Right ventricle myocardium inferior (tissue), 1 donor: ENCODE measurements around the gene IL36G. TPM values are rescaled to one million over a fixed set of nuclear protein-coding genes. Genes with fewer than 3 reads are reported as not detected.
"Not testable (repeated sequence)": the region's sequence is repeated elsewhere in the genome, so short reads cannot be mapped to it uniquely, and the experiment has no call there.

Experiments used
- ATAC-seq: fragments of 200-7000 bp; cut with Tn5 transposase; one replicate; pipeline ENCODE4 v1.9.1; 2020; ENCODE audit warnings: mild to moderate bottlenecking, moderate library complexity
- DNase-seq: peaks from one replicate; pipeline ENCODE4 v3.0.0; 2021; ENCODE audit errors: missing footprints
- intact Hi-C: fragments of 100-400 bp; cut with DNase I; formaldehyde crosslinking; loops from one replicate; pipeline ENCODE4 v1.11.0; 2022
- long read RNA-seq: library from polyadenylated mRNA; unstranded; transcript quantifications from one replicate; pipeline ENCODE4 v2.0.0, GENCODE V29; 2021
- total RNA-seq: library from RNA; stranded (reverse); fragmentation: NEBNext Ultra II Directional; extraction: Animal tissue kit (Norgen Biotek cat#: 25700); gene quantifications from one replicate; pipeline ENCODE4 v1.2.1, GENCODE V29; 2021
- donor health status: DM: no; HTN: yes; CAD: no; lungs with severe emphysema.

Gene IL36G
- total RNA-seq: not detected
- long read RNA-seq: 0 reads

DNA sequence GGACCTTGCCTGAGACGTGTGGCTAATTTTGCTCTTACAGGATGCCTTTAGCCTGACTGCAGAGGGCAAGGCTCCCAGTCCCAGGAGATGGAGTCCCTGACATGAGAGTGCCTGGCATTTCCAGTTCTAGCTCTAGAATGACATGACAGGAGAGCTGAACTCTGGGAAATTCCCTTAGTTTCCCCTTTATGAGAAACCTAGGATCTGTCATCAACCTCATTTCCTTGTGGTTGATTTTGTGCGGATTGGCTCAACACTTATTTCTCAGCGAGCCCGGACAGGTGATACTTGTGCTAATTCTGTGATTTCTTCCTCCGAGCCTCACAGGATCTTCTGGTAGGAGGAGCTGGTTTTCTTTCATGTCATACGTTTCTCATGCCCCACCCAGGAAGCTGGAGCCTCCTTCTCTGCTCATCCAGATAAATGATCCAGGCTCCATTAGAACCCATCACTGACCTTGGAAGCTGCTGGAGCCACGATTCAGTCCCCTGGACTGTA, at the start of gene IL36G:
Gene IL36G, plus strand, starts transcription at position 448 of the 498 bp plus-strand sequence. CDS start 633 bp downstream, outside the sequence.
- ATAC-seq (no peak), DNase-seq (no peak)
- intact Hi-C loops: no loop called here

DNA sequence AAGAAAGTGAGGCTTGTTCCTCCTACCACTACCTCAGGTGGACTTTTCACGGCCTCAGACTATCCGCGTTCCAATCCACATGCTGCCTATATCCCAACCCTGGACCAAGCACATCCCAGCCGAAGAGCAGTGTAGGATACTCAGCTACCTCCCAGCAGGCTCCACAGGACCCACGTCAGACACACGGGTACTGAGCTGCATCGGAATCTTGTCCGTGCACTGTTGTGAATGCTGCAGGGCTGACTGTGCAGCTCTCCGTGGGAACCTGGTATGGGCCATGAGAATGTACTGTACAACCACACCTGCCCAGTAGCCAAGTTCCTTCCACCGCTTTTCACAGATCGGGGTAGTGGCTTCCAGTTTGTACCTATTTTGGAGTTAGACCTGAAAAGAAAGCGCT, 44.5 kb upstream of the IL36G start:
- intact Hi-C loops: no loop called here
- ATAC-seq (no peak), DNase-seq (no peak)

- DNase-seq, intact Hi-C loops, ATAC-seq: not testable (repeated sequence)
Measured at GRCh38 chr2:112934117-112934516, 43.7 kb upstream of the IL36G start.

- no peak for ATAC-seq
- intact Hi-C loops: no loop called here
- DNase-seq: no peak
Measured at GRCh38 chr2:112936927-112937232, 40.9 kb upstream of the IL36G start.

DNA sequence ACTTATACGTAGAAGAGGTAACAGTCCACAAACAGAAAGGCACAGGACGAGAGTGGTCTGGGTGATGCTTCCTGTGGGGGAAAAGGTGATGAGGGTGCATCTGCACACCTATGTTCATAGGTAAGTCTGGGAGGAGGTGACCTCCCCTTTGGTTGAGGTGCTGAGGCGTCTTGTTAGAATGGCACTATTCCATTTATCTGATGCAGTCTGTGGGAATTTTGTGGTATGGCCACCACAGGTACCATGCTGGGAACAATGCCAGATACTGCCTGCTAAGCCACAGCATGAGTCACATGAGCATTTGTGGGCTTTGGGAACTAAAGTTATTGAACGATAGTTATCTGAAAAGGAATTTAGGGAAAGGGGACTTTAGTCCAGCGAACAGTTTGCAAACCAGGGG, 38.9 kb upstream of the IL36G start:
- intact Hi-C loops: no loop called here
- DNase-seq (no peak), ATAC-seq (no peak)

- DNase-seq (no peak), ATAC-seq (peak; percentile 48)
- intact Hi-C loops: no loop called here
Measured at GRCh38 chr2:112939425-112939824, 38.4 kb upstream of the IL36G start.

DNA sequence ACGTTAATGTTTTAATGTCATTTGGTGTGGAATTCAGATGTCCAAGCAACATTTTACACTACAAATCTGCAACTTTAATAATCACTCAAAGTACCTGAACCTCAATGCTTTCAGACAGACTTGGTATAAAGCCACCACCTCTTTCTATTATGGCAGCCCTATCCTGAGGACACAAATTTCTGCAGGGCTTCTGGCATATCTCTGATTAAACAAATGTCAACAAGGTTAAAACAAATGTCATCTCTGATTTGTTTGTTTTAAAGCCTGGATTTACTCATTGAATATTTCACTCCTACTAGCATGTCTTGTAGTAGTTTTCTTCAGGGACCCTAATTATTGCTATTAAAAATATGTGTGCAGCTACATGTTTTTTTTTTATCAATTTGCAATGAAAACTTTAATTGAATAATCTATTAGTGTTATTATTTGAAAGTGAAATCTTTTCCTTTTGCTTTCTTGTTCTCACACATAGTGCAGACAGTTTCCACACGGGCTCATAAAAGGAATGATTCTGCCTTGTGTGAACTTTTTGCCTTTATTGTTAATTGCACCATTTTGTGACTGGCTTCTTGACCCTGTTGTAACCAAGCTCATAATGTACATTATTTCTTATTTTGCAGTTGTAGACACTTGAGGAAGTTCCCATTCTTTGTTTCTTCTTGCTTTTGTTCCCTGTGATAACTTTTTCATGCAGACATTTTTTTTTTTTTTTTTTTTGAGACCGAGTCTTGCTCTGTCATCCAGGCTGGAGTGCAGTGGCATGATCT, 36.8 kb upstream of the IL36G start:
- intact Hi-C loops: loop anchor here (5.0 kb wide), 1 partner anchor 189 kb away; no protein-coding TSS in a partner anchor
- DNase-seq: no peak
- ATAC-seq: no peak

DNA sequence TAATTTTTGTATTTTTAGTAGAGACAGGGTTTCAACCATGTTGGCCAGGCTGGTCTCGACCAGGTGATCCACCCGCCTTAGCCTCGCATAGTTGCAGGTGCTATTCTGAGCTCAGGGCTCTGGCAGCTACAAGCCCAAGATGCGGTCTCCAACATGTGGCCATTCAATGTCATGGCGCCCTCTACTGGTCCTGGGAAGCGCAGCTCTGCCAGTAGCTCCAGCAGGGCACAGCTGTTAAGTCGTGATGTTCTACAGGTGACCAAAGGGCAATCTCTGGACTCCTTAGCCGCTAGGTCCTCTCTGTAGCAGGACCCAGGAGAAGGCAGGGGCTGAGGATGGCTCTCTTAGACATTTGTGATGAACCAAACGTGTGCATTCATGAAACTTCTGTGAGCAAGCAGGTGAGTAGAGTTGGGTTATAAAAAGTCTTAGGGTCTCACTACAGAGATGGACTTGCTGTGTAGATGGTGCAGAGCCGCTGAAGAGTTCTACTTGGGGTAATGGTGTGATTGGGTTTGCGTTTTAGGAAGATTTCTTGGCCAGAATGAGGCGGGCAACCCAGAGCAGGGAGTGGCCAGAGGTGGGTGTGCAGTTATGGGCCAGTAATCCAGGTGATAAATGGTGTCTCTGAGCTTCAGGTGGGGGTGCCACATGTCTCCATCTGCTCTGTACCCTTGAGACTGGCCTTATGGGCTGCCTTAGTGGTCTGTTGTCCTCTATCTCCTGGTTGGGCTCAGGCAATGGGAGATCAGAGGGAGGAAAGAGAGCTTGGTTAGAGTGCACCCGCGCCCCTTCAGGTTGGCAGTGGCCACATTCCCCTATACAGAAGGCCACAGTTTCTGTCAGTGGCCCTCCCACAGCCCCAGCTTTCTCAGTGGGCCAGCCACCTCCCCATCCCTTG, 35.8 kb upstream of the IL36G start:
- no peak for ATAC-seq
- intact Hi-C loops: loop anchor here (5.0 kb wide), 1 partner anchor 190 kb away; no protein-coding TSS in a partner anchor
- peak; percentile 75 for DNase-seq

DNA sequence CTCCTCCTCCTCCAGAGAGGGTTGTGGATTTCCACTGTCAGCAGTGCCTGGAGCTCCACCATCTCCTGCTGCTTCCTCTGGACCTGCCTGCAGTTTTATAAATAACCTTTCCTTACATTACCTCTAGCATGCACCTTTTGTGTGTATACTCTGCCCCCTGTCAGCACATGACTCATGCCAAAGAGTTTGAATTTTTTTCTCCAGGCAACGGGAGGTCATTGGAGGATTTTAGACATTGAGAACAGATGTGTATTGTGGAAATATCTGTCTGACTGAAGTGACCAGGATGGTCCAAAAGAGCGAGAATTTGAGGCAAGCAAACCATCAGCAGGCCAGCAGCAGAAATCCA, 35.2 kb upstream of the IL36G start:
- intact Hi-C loops: loop anchor here (5.0 kb wide), 1 partner anchor 190 kb away; no protein-coding TSS in a partner anchor
- ATAC-seq (no peak), DNase-seq (no peak)

- ATAC-seq (no peak), DNase-seq (no peak)
- intact Hi-C loops: loop anchor here (5.0 kb wide), 1 partner anchor 193 kb away; no protein-coding TSS in a partner anchor
Measured at GRCh38 chr2:112944971-112945370, 32.8 kb upstream of the IL36G start.

DNA sequence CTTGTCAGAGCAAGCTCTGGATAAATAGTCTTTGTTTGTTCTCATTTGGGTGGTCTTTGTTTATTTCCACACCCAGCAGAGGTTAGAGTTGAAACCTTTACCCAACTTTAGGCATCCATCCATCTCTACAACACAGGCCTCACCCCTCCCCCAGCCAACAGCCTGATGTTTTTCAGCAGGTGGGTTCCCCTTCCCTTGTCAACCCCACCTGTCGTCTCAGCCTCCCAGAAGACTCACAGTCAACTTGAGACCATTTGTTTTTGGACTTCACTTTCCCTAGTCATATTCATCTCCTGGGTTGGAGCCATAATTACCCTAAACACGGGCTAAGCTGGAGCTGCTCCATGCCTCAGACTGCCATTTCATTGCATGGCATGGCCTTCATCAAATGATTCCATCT, 31.7 kb upstream of the IL36G start:
- DNase-seq: no peak
- intact Hi-C loops: no loop called here
- ATAC-seq: no peak

DNA sequence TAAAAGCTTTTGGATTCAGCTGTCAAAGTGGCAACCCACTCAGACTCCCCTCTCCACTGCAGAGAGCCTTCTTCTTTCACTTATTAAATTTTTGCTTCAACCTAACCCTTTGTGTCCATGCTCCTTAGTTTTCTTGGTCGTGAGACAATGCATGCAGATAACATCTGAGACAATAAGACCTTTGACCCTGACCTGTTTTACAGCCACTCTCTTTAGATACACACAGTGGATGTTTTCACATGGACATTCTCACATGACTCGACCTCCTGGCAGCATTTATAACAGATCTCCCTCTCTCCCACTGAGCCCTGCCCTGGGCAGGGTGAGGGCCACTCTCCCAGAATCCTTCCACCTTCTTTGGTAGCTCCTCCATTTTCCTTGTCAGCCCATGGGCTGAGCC, 30.4 kb upstream of the IL36G start:
- DNase-seq (no peak), ATAC-seq (no peak)
- intact Hi-C loops: no loop called here

DNA sequence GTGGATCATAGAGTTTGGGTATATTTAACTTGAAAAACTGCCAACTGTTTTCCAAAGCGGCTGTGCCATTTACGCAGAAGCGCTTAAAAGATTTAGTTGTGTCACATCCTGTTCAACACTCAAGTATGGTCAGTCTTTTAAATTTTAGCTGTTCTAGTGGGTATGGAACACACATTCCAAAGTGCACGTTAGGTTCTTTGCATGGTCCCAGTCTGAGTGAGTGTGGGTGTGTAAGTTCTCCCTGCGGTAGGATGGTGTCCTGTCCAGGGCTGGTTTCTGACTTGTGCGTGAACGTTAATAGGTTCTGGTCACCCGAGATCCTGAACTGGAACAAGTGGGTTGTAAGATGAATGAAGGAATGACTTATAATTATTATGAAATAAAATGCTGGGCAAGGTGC, 28.4 kb upstream of the IL36G start:
- intact Hi-C loops: no loop called here

GRCh38 chr2:112954364-112954763, 23.4 kb upstream of the IL36G start:
- no peak for DNase-seq
- intact Hi-C loops: no loop called here

More for the DNA sequence above, 28.4 kb upstream of the IL36G start:
- ATAC-seq (no peak), DNase-seq (no peak)

DNA sequence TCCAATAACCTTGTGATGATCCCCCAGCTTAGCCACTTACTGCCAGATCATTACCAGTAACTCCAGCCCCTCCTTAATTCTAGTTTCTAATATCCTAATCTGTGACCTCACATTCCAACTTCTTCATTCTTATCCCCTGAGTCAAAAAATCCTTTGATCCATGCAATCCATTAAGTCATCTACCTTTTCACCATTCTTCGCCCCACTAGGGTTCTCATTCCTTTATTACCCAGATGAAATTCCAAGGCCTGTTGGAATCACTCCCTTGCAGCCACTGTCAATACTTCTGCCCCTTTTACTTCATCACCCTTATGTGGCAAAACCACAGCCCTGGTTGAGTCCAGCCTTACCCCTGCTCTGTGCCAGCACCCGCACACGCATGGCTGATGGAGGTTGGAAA, 20.3 kb upstream of the IL36G start:
- DNase-seq (no peak), ATAC-seq (no peak)
- intact Hi-C loops: loop anchor here (5.0 kb wide), 1 partner anchor 205 kb away; no protein-coding TSS in a partner anchor

More at GRCh38 chr2:112954364-112954763, 23.4 kb upstream of the IL36G start:
- no peak for ATAC-seq

DNA sequence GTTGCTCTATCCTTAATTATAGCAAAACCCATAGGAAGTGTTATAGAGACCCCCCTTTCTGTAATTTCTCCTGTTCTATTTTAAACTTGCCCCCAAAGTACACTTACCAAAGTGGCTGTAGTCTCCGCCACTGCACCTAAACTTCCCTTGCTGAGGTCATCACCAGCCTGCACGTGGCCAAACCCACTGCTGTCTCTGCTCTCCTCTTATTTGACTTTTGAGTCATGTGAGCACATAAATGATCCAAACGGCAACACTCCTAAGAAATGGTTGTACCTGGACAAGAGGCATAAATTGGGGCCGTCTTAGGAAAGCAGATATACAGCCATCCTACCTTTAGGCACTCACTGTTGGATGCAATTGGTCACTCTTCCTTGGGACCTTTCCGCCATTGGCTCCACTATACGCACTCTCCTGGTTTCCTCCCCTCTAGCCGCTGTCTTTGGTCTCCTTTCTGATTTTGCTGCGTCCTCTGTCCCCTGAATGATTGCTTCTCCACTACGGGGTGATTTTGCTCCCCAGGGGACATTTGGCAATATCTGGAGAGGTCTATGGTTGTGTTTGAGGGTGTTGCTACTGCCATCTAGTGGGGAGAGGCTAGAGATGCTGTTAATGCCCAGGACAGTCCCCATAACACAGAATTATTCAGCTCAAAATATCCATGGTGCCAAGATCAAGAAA, 19.2 kb upstream of the IL36G start:
- ATAC-seq (peak; percentile 59), DNase-seq (no peak)
- intact Hi-C loops: loop anchor here (5.0 kb wide), 1 partner anchor 206 kb away; no protein-coding TSS in a partner anchor

GRCh38 chr2:112959109-112959812, 18.5 kb upstream of the IL36G start:
- intact Hi-C loops: loop anchor here (5.0 kb wide), 1 partner anchor 207 kb away; no protein-coding TSS in a partner anchor
- DNase-seq (no peak), ATAC-seq (no peak)

GRCh38 chr2:112960230-112960825, 17.5 kb upstream of the IL36G start:
- intact Hi-C loops: no loop called here
- DNase-seq (no peak), ATAC-seq (no peak)
